Measurements from ENCODE around the gene GHSR. TPM values are rescaled to one million over a fixed set of nuclear protein-coding genes. Genes with fewer than 3 reads are reported as not detected.
A peak's percentile ranks its signal among the peaks of the same experiment; 100 is the strongest.

Gene GHSR
- total and polyA plus RNA-seq, 2 of the 4 experiments (the other 2 are of a cell fraction), result not detected

DNA sequence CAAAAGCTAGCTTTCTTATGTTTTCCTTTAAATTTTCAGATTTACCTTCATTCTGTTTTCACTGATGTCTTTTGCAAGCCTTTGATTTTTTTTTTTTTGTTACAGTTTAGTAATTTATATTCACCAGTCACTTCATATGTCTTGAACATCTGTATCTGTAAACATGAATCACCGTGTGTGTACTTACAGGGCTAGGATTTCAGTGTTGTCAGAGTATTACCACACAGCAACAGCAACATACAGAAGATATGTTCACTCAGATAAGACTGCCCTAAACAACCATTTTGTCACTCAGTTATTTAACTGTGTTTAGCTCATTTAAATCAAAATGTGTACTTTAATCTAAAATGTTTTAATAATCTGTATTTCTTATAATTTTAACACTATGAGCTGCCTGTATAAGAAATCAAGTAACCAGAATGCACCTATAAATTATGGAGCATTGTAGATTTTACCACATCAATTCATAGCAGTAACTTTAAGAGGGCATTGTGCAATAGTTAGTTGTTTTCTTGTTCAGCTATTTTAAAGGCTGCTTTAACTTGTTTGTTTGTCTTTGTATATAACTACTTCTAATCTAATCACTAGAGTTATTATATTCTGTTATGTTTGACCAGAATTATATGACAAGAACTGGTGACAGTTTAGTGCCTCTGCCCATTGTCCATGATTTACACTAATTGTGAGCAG is 50.4 kb downstream of the GHSR start:
- Histone ChIP-seq H2AK5ac (ENCODE audit: low read depth, low read length) (no peak overlapping the region), H3K9me1 (ENCODE audit: insufficient read depth, low read length) (peaks cover 8% of the 10 kb centered on the region; the same call in 1 of the 2 replicates), H4K5ac (ENCODE audit: low read depth, low read length) (no peak overlapping the region), H3K27me3 (ENCODE audit: control insufficient read depth, insufficient read depth, low read length) (no peaks in the 10 kb centered on the region), H3K9ac (ENCODE audit: low read depth, low read length) (no peak overlapping the region), H2AFZ (replicated peaks; ENCODE audit: low read length, poor library complexity) (no peak overlapping the region), H3K27ac (ENCODE audit: insufficient read depth, low read length) (no peak overlapping the region), H2BK15ac (ENCODE audit: low read depth, low read length) (no peak overlapping the region), H3K4ac (ENCODE audit: low read depth, low read length) (no peak overlapping the region), H2BK120ac (ENCODE audit: low read depth, low read length) (no peak overlapping the region), H3K56ac (ENCODE audit: extremely low read depth, insufficient read depth, low read length) (no peak overlapping the region), H2AK9ac (replicated peaks; ENCODE audit: low read depth, low read length, poor library complexity) (no peak overlapping the region), H2BK20ac (ENCODE audit: low read depth, low read length) (no peak overlapping the region), H3K79me1 (ENCODE audit: low read depth in 1 of 2, low read length in 2 of 2) (peaks cover 13 to 14% of the 10 kb centered on the region in 2 experiments), H3K4me3 (ENCODE audit: insufficient read depth, low read depth, low read length) (no peak overlapping the region), H3K4me1 (ENCODE audit: control insufficient read depth, insufficient read depth, low read length) (no peaks in the 10 kb centered on the region), H3K4me2 (ENCODE audit: low read depth, low read length) (no peak overlapping the region), H4K20me1 (ENCODE audit: insufficient read depth, low read length) (peaks cover 10% of the 10 kb centered on the region; the same call in 1 of the 2 replicates), H3K36me3 (ENCODE audit: control insufficient read depth, insufficient read depth, low read length) (peaks cover 13% of the 10 kb centered on the region), H4K8ac (ENCODE audit: low read depth in 2 of 2, low read length in 2 of 2) (no peak overlapping the region), H3K18ac (ENCODE audit: low read depth, low read length) (no peak overlapping the region), H4K91ac (ENCODE audit: insufficient read depth, low read depth, low read length) (no peak overlapping the region), H2BK5ac (ENCODE audit: low read depth, low read length, poor library complexity, severe bottlenecking) (no peak overlapping the region), H3K23ac (ENCODE audit: low read depth, low read length) (no peak overlapping the region), H3K9me3 (ENCODE audit: control insufficient read depth, insufficient read depth, low read length) (no peaks in the 10 kb centered on the region), H3K14ac (replicated peaks; ENCODE audit: low read depth, low read length) (no peak overlapping the region)
- TF ChIP-seq CEBPB (IDR thresholded peaks at IDR 0.05; ENCODE audit: low read depth, low read length), result peak; percentile 79
- TF ChIP-seq SMC3 (IDR thresholded peaks at IDR 0.05; ENCODE audit: low read depth, low read length), result no peak
- TF ChIP-seq FOS (IDR thresholded peaks at IDR 0.05; ENCODE audit: low read depth, low read length), result peak; percentile 76
- DNase-seq (peak; percentile 88), ATAC-seq (ENCODE audit: low read depth) (peak; percentile 82)
- in situ Hi-C loops (cut with MboI; ENCODE audit: low sequenced_read_pairs), result no loop called here
- intact Hi-C loops (cut with micrococcal nuclease), result no loop called here
- ChIA-PET POLR2A (ENCODE audit: unreplicated experiment) (no interaction called here), CTCF (interaction anchor here (0.5 to 0.6 kb wide), 5 partner anchors 48 to 1221 kb away, joined by 3 to 5 read pairs (median 3); no protein-coding TSS in a partner anchor)
- no CpG with 5 or more reads among the region's 1 CpG for WGBS, 2 experiments (ENCODE audit: extremely low coverage in 2 of 2, insufficient read length in 1 of 2)
- dilution Hi-C loops (cut with HindIII; ENCODE audit: low sequenced_read_pairs, unreplicated experiment), result no loop called here
- BruUV-seq (replicated peaks), result no TSS peak
